GM10248 (cell line): Measurements from ENCODE around the gene INTS3.

Experiments
- CTCF ChIA-PET: fragments of 300-600 bp; sonication (Branson Sonifier 250); formaldehyde crosslinking; extraction: SDS; loops from one replicate; lab custom pipeline; 2021; ENCODE audit warnings: antibody characterized with exemption; lab: Yijun Ruan, JAX
- POLR2A ChIA-PET: fragments of 350-650 bp; sonication (Branson Sonifier 250); formaldehyde crosslinking; extraction: SDS; loops from one replicate; lab custom pipeline; 2020; ENCODE audit warnings: antibody characterized with exemption; lab: Yijun Ruan, JAX
- DNase-seq: peaks from one replicate; pipeline ENCODE4 v3.0.0; 2012; ENCODE audit errors: extremely low spot score
- CTCF ChIP-seq: IDR thresholded peaks from 2 replicates; pipeline ENCODE4 v1.5.1; 2012; ENCODE audit warnings: mild to moderate bottlenecking, low read depth; ENCODE audit errors: extremely low read depth, missing control alignments, control extremely low read depth

Gene INTS3

GRCh38 chr1:153792631-153793041, 64.8 kb downstream of the INTS3 start:
- ChIA-PET CTCF (interaction anchor here (0.9 to 2.7 kb wide), 6 partner anchors 9 to 479 kb away, joined by 3 to 9 read pairs (median 6); partner anchors contain the start of genes DENND4B and RAB13), POLR2A (no interaction called here)
- no peak for TF ChIP-seq CTCF
- DNase-seq: no peak

GRCh38 chr1:153793261-153793972, 65.6 kb downstream of the INTS3 start:
- no peak for TF ChIP-seq CTCF
- no peak for DNase-seq
- ChIA-PET POLR2A (no interaction called here), CTCF (interaction anchor here (0.9 to 2.7 kb wide), 5 partner anchors 9 to 478 kb away, joined by 3 to 9 read pairs (median 5); partner anchors contain the start of gene RAB13)

GRCh38 chr1:153793973-153794615, 66.2 kb downstream of the INTS3 start:
- POLR2A ChIA-PET: no interaction called here
- DNase-seq: no peak
- CTCF ChIA-PET: interaction anchor here (0.7 to 2.7 kb wide), 5 partner anchors 8 to 193 kb away, joined by 3 to 9 read pairs (median 5); partner anchors contain the start of genes DENND4B and RAB13
- TF ChIP-seq CTCF: no peak

GRCh38 chr1:153794624-153795329, 66.9 kb downstream of the INTS3 start:
- TF ChIP-seq CTCF: no peak
- ChIA-PET CTCF (interaction anchor here (0.7 to 1.3 kb wide), 2 partner anchors 151 to 152 kb away, joined by 3 read pairs; partner anchors contain the start of gene DENND4B), POLR2A (no interaction called here)
- no peak for DNase-seq

GRCh38 chr1:153795330-153795837, 67.5 kb downstream of the INTS3 start:
- TF ChIP-seq CTCF: no peak
- CTCF ChIA-PET: interaction anchor here (1.3 to 2.0 kb wide), 3 partner anchors 10 to 185 kb away, joined by 3 to 10 read pairs (median 5); no protein-coding TSS in a partner anchor
- DNase-seq: no peak
- POLR2A ChIA-PET: no interaction called here
